WTC11 (cell line): ENCODE results near the gene MITF. TPM values are rescaled to one million over a fixed set of nuclear protein-coding genes. Genes with fewer than 3 reads are reported as not detected.

Experiments
- ATAC-seq: fragments of 200-7000 bp; cut with Tn5 transposase; 2 replicates; pipeline ENCODE4 v1.10.0; 2021; ENCODE audit warnings: mild to moderate bottlenecking, moderate library complexity
- CTCF ChIA-PET: fragments of 300-600 bp; sonication (Branson Sonifier 250); formaldehyde crosslinking; loops from one replicate; lab custom pipeline; 2021; ENCODE audit warnings: antibody characterized with exemption; lab: Charles Lee
- POLR2A ChIA-PET: fragments of 350-600 bp; sonication (Branson Sonifier 250); formaldehyde crosslinking; loops from one replicate; lab custom pipeline; 2021; ENCODE audit warnings: antibody characterized with exemption; lab: Charles Lee
- DNase-seq: peaks from one replicate; pipeline ENCODE4 v3.0.0; 2021; ENCODE audit warnings: low spot score
- H3K27ac Mint-ChIP-seq: 2 replicates; pipeline ENCODE4 v1.8.0; 2021; ENCODE audit warnings: mixed read lengths
- H3K27me3 Mint-ChIP-seq: 2 replicates; pipeline ENCODE4 v1.8.0; 2021; ENCODE audit warnings: low read depth, mild to moderate bottlenecking, moderate library complexity, mixed read lengths
- H3K36me3 Mint-ChIP-seq: 2 replicates; pipeline ENCODE4 v1.8.0; 2021; ENCODE audit warnings: mixed read lengths
- H3K4me1 Mint-ChIP-seq: 2 replicates; pipeline ENCODE4 v1.8.0; 2022; ENCODE audit warnings: mixed read lengths
- H3K4me3 Mint-ChIP-seq: 2 replicates; pipeline ENCODE4 v1.8.0; 2021; ENCODE audit warnings: mild to moderate bottlenecking, moderate library complexity, mixed read lengths
- H3K9me3 Mint-ChIP-seq: 2 replicates; pipeline ENCODE4 v1.8.0; 2021; ENCODE audit warnings: mixed read lengths
- AFF4 ChIP-seq: sonication (generic); formaldehyde crosslinking; IDR thresholded peaks from 2 replicates; pipeline ENCODE4 v1.8.1; 2023; ENCODE audit warnings: mild to moderate bottlenecking, missing genetic modification reagents, borderline replicate concordance
- CBFB ChIP-seq: sonication (generic); formaldehyde crosslinking; IDR thresholded peaks from 2 replicates; pipeline ENCODE4 v1.8.1; 2022; ENCODE audit warnings: mild to moderate bottlenecking, low read depth, missing genetic modification reagents
- EMX1 ChIP-seq: fragments of 250-450 bp; sonication (Bioruptor Pico); IDR thresholded peaks from 2 replicates; pipeline ENCODE4 v1.8.0; 2021; ENCODE audit warnings: mild to moderate bottlenecking
- GTF2I ChIP-seq: fragments of 250-450 bp; sonication (Bioruptor Pico); conservative IDR thresholded peaks from 2 replicates; pipeline ENCODE4 v1.4.0; 2021; ENCODE audit warnings: mild to moderate bottlenecking
- IRF2 ChIP-seq: sonication (generic); formaldehyde crosslinking; IDR thresholded peaks from 2 replicates; pipeline ENCODE4 v1.8.0; 2022; ENCODE audit warnings: low read depth, missing genetic modification reagents, borderline replicate concordance
- JUN ChIP-seq: sonication (generic); formaldehyde crosslinking; IDR thresholded peaks from 2 replicates; pipeline ENCODE4 v1.8.0; 2023; ENCODE audit warnings: mild to moderate bottlenecking, missing genetic modification reagents
- MAX ChIP-seq: sonication (generic); formaldehyde crosslinking; IDR thresholded peaks from 2 replicates; pipeline ENCODE4 v1.8.0; 2022; ENCODE audit warnings: mild to moderate bottlenecking, missing genetic modification reagents
- MXD4 ChIP-seq: fragments of 250-450 bp; sonication (Bioruptor Pico); IDR thresholded peaks from 2 replicates; pipeline ENCODE4 v1.8.0; 2021; ENCODE audit warnings: mild to moderate bottlenecking, moderate library complexity, borderline replicate concordance
- MYBL2 ChIP-seq: sonication (generic); formaldehyde crosslinking; IDR thresholded peaks from 2 replicates; pipeline ENCODE4 v1.8.1; 2023; ENCODE audit warnings: mild to moderate bottlenecking, moderate library complexity, missing genetic modification reagents
- NFE2L1 ChIP-seq: sonication (generic); formaldehyde crosslinking; IDR thresholded peaks from 2 replicates; pipeline ENCODE4 v1.8.1; 2023; ENCODE audit warnings: missing genetic modification reagents
- OVOL2 ChIP-seq: fragments of 250-450 bp; sonication (Bioruptor Pico); IDR thresholded peaks from 2 replicates; pipeline ENCODE4 v1.9.0; 2021; ENCODE audit warnings: mild to moderate bottlenecking, borderline replicate concordance
- RELA ChIP-seq: sonication (generic); formaldehyde crosslinking; IDR thresholded peaks from 2 replicates; pipeline ENCODE4 v1.8.1; 2022; ENCODE audit warnings: missing genetic modification reagents, mild to moderate bottlenecking, borderline replicate concordance
- TP53 ChIP-seq: sonication (generic); formaldehyde crosslinking; IDR thresholded peaks from 2 replicates; pipeline ENCODE4 v1.8.1; 2023; ENCODE audit warnings: mild to moderate bottlenecking, missing genetic modification reagents
- ZMAT4 ChIP-seq: fragments of 250-450 bp; sonication (Bioruptor Pico); IDR thresholded peaks from 2 replicates; pipeline ENCODE4 v1.9.0; 2021; ENCODE audit warnings: mild to moderate bottlenecking
- ZNF219 ChIP-seq: sonication (generic); formaldehyde crosslinking; IDR thresholded peaks from 2 replicates; pipeline ENCODE4 v1.8.0; 2023; ENCODE audit warnings: missing genetic modification reagents, mild to moderate bottlenecking, borderline replicate concordance
- ZNF232 ChIP-seq: sonication (generic); formaldehyde crosslinking; IDR thresholded peaks from 2 replicates; pipeline ENCODE4 v1.8.0; 2022; ENCODE audit warnings: mild to moderate bottlenecking, missing genetic modification reagents
- ZNF263 ChIP-seq: sonication (generic); formaldehyde crosslinking; IDR thresholded peaks from 2 replicates; pipeline ENCODE4 v1.8.1; 2022; ENCODE audit warnings: low read depth, mild to moderate bottlenecking, moderate library complexity, missing genetic modification reagents
- total RNA-seq: library from RNA; stranded (reverse); gene quantifications from 3 replicates; pipeline ENCODE4 v1.2.3, GENCODE V29; 2021
- TF ChIP-seq, protein P1 (sequence below): sonication (generic); formaldehyde crosslinking; IDR thresholded peaks from 2 replicates; pipeline ENCODE4 v1.8.0; 2022; ENCODE audit warnings: mild to moderate bottlenecking, missing genetic modification reagents
- TF ChIP-seq, protein P2 (sequence below): sonication (generic); formaldehyde crosslinking; IDR thresholded peaks from 2 replicates; pipeline ENCODE4 v1.8.1; 2023; ENCODE audit warnings: mild to moderate bottlenecking, missing genetic modification reagents, moderate library complexity
- TF ChIP-seq, protein P3 (sequence below): fragments of 200-600 bp; IDR thresholded peaks from 2 replicates; pipeline ENCODE4 v1.8.0; 2022; ENCODE audit warnings: antibody characterized with exemption

MITF gene
- total RNA-seq, 1 experiment from 2014 or later, result 1.3 TPM

DNA sequence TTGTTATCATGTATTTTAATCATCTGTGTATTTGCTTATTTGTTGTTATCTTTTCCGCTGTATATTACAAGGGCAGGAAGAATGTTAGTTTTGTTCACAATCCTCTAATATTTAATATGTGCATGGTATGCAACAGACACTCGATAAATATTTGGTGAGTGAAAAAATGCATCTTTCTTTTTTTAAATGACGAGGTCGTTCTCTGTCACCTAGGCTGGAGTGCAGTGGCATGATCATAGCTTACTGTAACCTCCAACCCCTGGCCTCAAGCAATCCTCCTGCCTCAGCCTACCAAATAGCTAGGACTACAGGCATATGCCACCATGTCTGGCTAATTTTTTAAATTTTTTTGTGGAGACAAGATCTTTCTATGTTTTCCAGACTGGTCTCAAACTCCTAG, 66.2 kb downstream of the MITF start (continued):
- TF ChIP-seq, protein P1, sequence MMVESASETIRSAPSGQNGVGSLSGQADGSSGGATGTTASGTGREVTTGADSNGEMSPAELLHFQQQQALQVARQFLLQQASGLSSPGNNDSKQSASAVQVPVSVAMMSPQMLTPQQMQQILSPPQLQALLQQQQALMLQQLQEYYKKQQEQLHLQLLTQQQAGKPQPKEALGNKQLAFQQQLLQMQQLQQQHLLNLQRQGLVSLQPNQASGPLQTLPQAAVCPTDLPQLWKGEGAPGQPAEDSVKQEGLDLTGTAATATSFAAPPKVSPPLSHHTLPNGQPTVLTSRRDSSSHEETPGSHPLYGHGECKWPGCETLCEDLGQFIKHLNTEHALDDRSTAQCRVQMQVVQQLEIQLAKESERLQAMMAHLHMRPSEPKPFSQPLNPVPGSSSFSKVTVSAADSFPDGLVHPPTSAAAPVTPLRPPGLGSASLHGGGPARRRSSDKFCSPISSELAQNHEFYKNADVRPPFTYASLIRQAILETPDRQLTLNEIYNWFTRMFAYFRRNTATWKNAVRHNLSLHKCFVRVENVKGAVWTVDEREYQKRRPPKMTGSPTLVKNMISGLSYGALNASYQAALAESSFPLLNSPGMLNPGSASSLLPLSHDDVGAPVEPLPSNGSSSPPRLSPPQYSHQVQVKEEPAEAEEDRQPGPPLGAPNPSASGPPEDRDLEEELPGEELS (CRISPR knock-in tag), result no peak
- TF ChIP-seq MXD4 (CRISPR knock-in tag) (no peak), MAX (no peak), EMX1 (CRISPR knock-in tag) (no peak), IRF2 (no peak), TP53 (CRISPR knock-in tag) (no peak)

GRCh38 chr3:69806735-69807438, 67.6 kb downstream of the MITF start:
- Mint-ChIP-seq H3K4me1 (peaks cover 6% of the 10 kb centered on the region), H3K9me3 (no peaks in the 10 kb centered on the region), H3K27me3 (no peaks in the 10 kb centered on the region), H3K27ac (no peak overlapping the region; the same call in 1 of the 2 replicates), H3K36me3 (no peaks in the 10 kb centered on the region), H3K4me3 (no peak overlapping the region)
- CTCF ChIA-PET, result no interaction called here
- POLR2A ChIA-PET, result no interaction called here
- DNase-seq (no peak), ATAC-seq (no peak)
- TF ChIP-seq ZMAT4 (CRISPR knock-in tag) (no peak), EMX1 (CRISPR knock-in tag) (no peak), ZNF232 (no peak)
- TF ChIP-seq, protein P1 (CRISPR knock-in tag), result no peak

GRCh38 chr3:69807674-69808073, 68.4 kb downstream of the MITF start:
- H3K36me3 Mint-ChIP-seq, result no peaks in the 10 kb centered on the region
- ChIA-PET CTCF (no interaction called here), POLR2A (no interaction called here)
- no peak for ATAC-seq
- no peak for TF ChIP-seq NFE2L1 (CRISPR knock-in tag)
- TF ChIP-seq OVOL2 (CRISPR knock-in tag), result no peak
- no peak for TF ChIP-seq RELA (CRISPR knock-in tag)
- TF ChIP-seq GTF2I (CRISPR knock-in tag), result no peak
- TF ChIP-seq, protein P2, sequence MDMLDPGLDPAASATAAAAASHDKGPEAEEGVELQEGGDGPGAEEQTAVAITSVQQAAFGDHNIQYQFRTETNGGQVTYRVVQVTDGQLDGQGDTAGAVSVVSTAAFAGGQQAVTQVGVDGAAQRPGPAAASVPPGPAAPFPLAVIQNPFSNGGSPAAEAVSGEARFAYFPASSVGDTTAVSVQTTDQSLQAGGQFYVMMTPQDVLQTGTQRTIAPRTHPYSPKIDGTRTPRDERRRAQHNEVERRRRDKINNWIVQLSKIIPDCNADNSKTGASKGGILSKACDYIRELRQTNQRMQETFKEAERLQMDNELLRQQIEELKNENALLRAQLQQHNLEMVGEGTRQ (CRISPR knock-in tag), result no peak
- no peak for TF ChIP-seq CBFB (CRISPR knock-in tag)
- no peak for TF ChIP-seq JUN (CRISPR knock-in tag)
- TF ChIP-seq ZNF263, result no peak
- TF ChIP-seq, protein P3, sequence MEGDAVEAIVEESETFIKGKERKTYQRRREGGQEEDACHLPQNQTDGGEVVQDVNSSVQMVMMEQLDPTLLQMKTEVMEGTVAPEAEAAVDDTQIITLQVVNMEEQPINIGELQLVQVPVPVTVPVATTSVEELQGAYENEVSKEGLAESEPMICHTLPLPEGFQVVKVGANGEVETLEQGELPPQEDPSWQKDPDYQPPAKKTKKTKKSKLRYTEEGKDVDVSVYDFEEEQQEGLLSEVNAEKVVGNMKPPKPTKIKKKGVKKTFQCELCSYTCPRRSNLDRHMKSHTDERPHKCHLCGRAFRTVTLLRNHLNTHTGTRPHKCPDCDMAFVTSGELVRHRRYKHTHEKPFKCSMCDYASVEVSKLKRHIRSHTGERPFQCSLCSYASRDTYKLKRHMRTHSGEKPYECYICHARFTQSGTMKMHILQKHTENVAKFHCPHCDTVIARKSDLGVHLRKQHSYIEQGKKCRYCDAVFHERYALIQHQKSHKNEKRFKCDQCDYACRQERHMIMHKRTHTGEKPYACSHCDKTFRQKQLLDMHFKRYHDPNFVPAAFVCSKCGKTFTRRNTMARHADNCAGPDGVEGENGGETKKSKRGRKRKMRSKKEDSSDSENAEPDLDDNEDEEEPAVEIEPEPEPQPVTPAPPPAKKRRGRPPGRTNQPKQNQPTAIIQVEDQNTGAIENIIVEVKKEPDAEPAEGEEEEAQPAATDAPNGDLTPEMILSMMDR, result no peak
- no peak for TF ChIP-seq AFF4
- no peak for TF ChIP-seq ZNF219
- no peak for TF ChIP-seq MYBL2 (CRISPR knock-in tag)
- H3K4me1 Mint-ChIP-seq, result peaks cover 6% of the 10 kb centered on the region
- no peak overlapping the region for H3K4me3 Mint-ChIP-seq
- H3K27ac Mint-ChIP-seq, result no peak overlapping the region
- H3K27me3 Mint-ChIP-seq, result no peaks in the 10 kb centered on the region
- no peaks in the 10 kb centered on the region for H3K9me3 Mint-ChIP-seq
- DNase-seq, result no peak
